ENCODE measurements around the gene SUPT3H.

GRCh38 chr6:45386501-45386900, 8.8 kb upstream of the SUPT3H start:
- TF ChIP-seq CTCF (conservative IDR thresholded peaks at IDR 0.05) (no peak), ZFX (IDR thresholded peaks at IDR 0.05) (no peak)
